IMR-90 (cell line): ENCODE data around the gene FANCD2.

ENCODE experiments used
- MAFK ChIP-seq: IDR thresholded peaks from 2 replicates; pipeline ENCODE4 v1.6.1; 2012; ENCODE audit warnings: low read depth, low read length, improper control_type of control experiment
- POLR2A ChIP-seq: IDR thresholded peaks from 2 replicates; pipeline ENCODE4 v1.6.1; 2012; ENCODE audit warnings: mild to moderate bottlenecking, low read depth, low read length
- RFX5 ChIP-seq: IDR thresholded peaks from 2 replicates; pipeline ENCODE4 v1.8.0; 2012; ENCODE audit warnings: low read depth, mild to moderate bottlenecking, low read length, moderate library complexity
- TF ChIP-seq, protein P1 (sequence below): conservative IDR thresholded peaks from 2 replicates; pipeline ENCODE4 v1.5.1; 2012; ENCODE audit warnings: mild to moderate bottlenecking, low read depth, low read length, improper control_type of control experiment
- TF ChIP-seq, protein P2 (sequence below): fragments of 150-350 bp; IDR thresholded peaks from 2 replicates; pipeline ENCODE4 v1.6.1; 2016; ENCODE audit warnings: low read depth, mild to moderate bottlenecking, low read length, moderate library complexity, borderline replicate concordance

DNA sequence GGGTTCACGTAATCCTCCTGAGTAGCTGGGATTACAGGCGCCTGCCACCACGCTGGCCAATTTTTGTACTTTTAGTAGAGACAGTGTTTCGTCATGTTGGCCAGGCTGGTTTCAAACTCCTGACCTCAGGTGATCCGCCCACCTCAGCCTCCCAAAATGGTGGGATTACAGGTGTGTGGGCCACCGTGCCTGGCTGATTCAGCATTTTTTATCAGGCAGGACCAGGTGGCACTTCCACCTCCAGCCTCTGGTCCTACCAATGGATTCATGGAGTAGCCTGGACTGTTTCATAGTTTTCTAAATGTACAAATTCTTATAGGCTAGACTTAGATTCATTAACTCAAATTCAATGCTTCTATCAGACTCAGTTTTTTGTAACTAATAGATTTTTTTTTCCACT, 124.8 kb downstream of the FANCD2 start:
- TF ChIP-seq, protein P1, sequence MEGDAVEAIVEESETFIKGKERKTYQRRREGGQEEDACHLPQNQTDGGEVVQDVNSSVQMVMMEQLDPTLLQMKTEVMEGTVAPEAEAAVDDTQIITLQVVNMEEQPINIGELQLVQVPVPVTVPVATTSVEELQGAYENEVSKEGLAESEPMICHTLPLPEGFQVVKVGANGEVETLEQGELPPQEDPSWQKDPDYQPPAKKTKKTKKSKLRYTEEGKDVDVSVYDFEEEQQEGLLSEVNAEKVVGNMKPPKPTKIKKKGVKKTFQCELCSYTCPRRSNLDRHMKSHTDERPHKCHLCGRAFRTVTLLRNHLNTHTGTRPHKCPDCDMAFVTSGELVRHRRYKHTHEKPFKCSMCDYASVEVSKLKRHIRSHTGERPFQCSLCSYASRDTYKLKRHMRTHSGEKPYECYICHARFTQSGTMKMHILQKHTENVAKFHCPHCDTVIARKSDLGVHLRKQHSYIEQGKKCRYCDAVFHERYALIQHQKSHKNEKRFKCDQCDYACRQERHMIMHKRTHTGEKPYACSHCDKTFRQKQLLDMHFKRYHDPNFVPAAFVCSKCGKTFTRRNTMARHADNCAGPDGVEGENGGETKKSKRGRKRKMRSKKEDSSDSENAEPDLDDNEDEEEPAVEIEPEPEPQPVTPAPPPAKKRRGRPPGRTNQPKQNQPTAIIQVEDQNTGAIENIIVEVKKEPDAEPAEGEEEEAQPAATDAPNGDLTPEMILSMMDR = no peak
- TF ChIP-seq MAFK (no peak), POLR2A (no peak), RFX5 (no peak)
- TF ChIP-seq, protein P2, sequence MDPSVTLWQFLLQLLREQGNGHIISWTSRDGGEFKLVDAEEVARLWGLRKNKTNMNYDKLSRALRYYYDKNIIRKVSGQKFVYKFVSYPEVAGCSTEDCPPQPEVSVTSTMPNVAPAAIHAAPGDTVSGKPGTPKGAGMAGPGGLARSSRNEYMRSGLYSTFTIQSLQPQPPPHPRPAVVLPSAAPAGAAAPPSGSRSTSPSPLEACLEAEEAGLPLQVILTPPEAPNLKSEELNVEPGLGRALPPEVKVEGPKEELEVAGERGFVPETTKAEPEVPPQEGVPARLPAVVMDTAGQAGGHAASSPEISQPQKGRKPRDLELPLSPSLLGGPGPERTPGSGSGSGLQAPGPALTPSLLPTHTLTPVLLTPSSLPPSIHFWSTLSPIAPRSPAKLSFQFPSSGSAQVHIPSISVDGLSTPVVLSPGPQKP = no peak
